MM.1S (cell line): Measurements from ENCODE around the gene SGCG.

Source experiments
- EZH2 ChIP-seq: fragments of 300-600 bp; sonication (generic); optimal IDR thresholded peaks from 2 replicates; pipeline ENCODE3; 2017; ENCODE audit warnings: low read depth, mild to moderate bottlenecking, antibody characterized with exemption, low read length, mixed read lengths
- TF ChIP-seq, protein P1 (sequence below): fragments of 300-600 bp; sonication (generic); IDR thresholded peaks from 2 replicates; pipeline ENCODE4 v1.5.1; 2016; ENCODE audit warnings: antibody characterized with exemption, low read length, mixed read lengths

DNA sequence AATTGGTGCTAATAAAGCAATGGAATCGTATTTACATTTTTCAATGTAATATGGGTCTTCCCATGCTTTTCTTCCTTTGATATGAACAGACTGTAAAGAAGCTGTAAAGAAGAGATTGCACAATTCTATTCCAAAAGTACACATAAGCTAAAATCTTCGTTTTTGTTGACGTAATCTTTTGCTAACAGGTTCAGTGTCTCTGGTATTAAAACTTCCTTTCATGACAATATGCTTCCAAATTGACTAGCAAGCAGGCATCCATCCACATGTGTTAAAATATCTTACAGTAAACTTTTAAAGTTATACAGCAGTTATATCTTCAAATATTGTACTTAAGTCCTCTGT lies 19.3 kb upstream of the SGCG start:
- TF ChIP-seq EZH2 = no peak
- TF ChIP-seq, protein P1, sequence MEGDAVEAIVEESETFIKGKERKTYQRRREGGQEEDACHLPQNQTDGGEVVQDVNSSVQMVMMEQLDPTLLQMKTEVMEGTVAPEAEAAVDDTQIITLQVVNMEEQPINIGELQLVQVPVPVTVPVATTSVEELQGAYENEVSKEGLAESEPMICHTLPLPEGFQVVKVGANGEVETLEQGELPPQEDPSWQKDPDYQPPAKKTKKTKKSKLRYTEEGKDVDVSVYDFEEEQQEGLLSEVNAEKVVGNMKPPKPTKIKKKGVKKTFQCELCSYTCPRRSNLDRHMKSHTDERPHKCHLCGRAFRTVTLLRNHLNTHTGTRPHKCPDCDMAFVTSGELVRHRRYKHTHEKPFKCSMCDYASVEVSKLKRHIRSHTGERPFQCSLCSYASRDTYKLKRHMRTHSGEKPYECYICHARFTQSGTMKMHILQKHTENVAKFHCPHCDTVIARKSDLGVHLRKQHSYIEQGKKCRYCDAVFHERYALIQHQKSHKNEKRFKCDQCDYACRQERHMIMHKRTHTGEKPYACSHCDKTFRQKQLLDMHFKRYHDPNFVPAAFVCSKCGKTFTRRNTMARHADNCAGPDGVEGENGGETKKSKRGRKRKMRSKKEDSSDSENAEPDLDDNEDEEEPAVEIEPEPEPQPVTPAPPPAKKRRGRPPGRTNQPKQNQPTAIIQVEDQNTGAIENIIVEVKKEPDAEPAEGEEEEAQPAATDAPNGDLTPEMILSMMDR = no peak
